Osteoblast (primary cell): ENCODE results near the gene RIBC2. TPM values are rescaled to one million over a fixed set of nuclear protein-coding genes. Genes with fewer than 3 reads are reported as not detected.

Experiments
- DNase-seq: peaks from one replicate; pipeline ENCODE4 v3.0.0; 2011; ENCODE audit warnings: low spot score, mixed read lengths; ENCODE audit not compliant: insufficient read length; ENCODE audit errors: missing footprints
- H2AFZ ChIP-seq: 2 replicates; pipeline ENCODE4 v1.6.0; 2011; ENCODE audit warnings: mild to moderate bottlenecking, low read length
- H3K27ac ChIP-seq: 2 replicates; pipeline ENCODE4 v1.5.1; 2011; ENCODE audit warnings: mild to moderate bottlenecking, low read depth, low read length, moderate library complexity
- H3K27me3 ChIP-seq: 2 replicates; pipeline ENCODE4 v1.6.0; 2012; ENCODE audit warnings: mild to moderate bottlenecking, control low read depth, inconsistent platforms, low read length, moderate library complexity; ENCODE audit not compliant: insufficient read depth
- H3K36me3 ChIP-seq: 2 replicates; pipeline ENCODE4 v1.5.1; 2011; ENCODE audit warnings: mild to moderate bottlenecking, low read length, control low read depth, moderate library complexity; ENCODE audit not compliant: insufficient read depth
- H3K4me1 ChIP-seq: 2 replicates; pipeline ENCODE4 v1.5.1; 2011; ENCODE audit warnings: mild to moderate bottlenecking, low read length, control low read depth, moderate library complexity; ENCODE audit not compliant: insufficient read depth
- H3K4me2 ChIP-seq: 2 replicates; pipeline ENCODE4 v1.6.0; 2011; ENCODE audit warnings: mild to moderate bottlenecking, low read length; ENCODE audit not compliant: insufficient read depth
- H3K4me3 ChIP-seq: fragments of 200-600 bp; sonication (generic); 3 replicates; pipeline ENCODE4 v1.5.1; 2012; ENCODE audit warnings: mild to moderate bottlenecking, low read length, inconsistent platforms; ENCODE audit not compliant: insufficient read depth
- H3K79me2 ChIP-seq: 2 replicates; pipeline ENCODE4 v1.6.0; 2012; ENCODE audit warnings: mild to moderate bottlenecking, low read length, control low read depth, inconsistent platforms; ENCODE audit not compliant: insufficient read depth
- H3K9me3 ChIP-seq: 2 replicates; pipeline ENCODE4 v1.5.1; 2011; ENCODE audit warnings: low read depth, low read length, control low read depth
- H4K20me1 ChIP-seq: 2 replicates; pipeline ENCODE4 v1.6.0; 2012; ENCODE audit warnings: mild to moderate bottlenecking, low read length, control low read depth; ENCODE audit not compliant: insufficient read depth
- total RNA-seq: library from RNA; depleted of rRNA; stranded (reverse); fragments of >200 nt; gene quantifications from 2 replicates; pipeline ENCODE4 v1.2.3, GENCODE V29; 2012
- TF ChIP-seq, protein P1 (sequence below): IDR thresholded peaks from 2 replicates; pipeline ENCODE4 v1.5.1; 2011; ENCODE audit warnings: mild to moderate bottlenecking, low read depth, low read length, moderate library complexity; ENCODE audit errors: extremely low read depth

RIBC2 gene
- total RNA-seq, 1 donor, result not detected

DNA sequence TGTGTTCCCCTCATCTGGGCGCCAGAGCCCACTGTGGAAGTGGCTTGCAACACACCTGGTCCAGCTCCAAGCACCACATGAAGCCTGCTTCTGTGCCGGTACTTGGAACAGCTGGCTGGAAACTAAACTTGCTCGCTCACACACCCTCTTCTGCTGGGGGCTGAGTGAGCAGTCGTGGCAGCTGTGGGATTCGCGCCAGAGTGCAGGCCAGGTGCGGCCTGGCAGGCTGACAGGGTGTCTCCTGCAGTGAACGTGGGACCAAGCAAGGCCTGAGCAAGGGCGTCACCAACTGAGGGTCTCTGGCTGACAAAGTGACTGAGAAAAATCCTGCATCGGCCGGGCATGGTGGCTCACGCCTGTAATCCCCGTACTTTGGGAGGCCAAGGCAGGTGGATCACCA lies 15.3 kb upstream of the RIBC2 start:
- Histone ChIP-seq H3K27me3 (peaks cover 23% of the 10 kb centered on the region), H4K20me1 (no peaks in the 10 kb centered on the region), H3K36me3 (no peaks in the 10 kb centered on the region), H3K4me2 (no peak overlapping the region), H3K27ac (no peak overlapping the region), H3K9me3 (no peaks in the 10 kb centered on the region), H3K4me1 (no peaks in the 10 kb centered on the region), H3K4me3 (no peak overlapping the region), H2AFZ (no peak overlapping the region), H3K79me2 (no peaks in the 10 kb centered on the region)
- no peak for DNase-seq
- TF ChIP-seq, protein P1, sequence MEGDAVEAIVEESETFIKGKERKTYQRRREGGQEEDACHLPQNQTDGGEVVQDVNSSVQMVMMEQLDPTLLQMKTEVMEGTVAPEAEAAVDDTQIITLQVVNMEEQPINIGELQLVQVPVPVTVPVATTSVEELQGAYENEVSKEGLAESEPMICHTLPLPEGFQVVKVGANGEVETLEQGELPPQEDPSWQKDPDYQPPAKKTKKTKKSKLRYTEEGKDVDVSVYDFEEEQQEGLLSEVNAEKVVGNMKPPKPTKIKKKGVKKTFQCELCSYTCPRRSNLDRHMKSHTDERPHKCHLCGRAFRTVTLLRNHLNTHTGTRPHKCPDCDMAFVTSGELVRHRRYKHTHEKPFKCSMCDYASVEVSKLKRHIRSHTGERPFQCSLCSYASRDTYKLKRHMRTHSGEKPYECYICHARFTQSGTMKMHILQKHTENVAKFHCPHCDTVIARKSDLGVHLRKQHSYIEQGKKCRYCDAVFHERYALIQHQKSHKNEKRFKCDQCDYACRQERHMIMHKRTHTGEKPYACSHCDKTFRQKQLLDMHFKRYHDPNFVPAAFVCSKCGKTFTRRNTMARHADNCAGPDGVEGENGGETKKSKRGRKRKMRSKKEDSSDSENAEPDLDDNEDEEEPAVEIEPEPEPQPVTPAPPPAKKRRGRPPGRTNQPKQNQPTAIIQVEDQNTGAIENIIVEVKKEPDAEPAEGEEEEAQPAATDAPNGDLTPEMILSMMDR, result no peak

DNA sequence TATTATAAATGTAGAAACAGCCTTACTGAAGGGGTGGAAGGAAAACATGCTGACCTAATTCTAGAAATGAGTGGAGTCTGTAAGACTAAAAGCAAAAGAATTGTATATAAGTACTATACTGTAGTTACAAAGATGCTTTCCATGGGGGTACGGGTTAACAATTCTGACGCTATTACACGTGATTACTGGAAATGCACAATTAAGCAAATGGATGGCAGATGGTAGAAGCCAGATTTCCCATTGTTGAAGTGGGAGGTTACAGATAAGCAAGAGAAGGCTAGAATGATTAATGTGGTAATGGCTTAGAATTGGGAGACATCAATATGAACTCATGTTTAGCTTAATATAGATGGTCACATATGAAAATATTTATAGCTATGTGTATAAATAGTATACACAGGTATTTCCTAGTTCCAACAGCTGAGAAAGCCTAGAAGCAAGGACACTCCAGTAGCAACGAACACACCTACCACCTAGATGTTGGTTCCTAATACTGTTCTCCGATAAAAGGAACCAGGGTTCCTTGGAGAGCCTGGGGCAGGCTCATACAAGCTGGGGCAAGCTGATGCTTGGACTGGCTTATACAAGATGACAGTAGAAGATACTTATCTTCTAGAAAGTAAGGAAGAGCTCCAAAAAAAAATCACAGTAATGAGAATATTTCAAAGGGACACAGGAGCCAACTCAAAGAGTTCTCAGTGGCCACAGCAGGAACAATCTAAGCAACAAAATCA lies 13.6 kb upstream of the RIBC2 start:
- TF ChIP-seq, protein P1, result no peak
- no peaks in the 10 kb centered on the region for H3K9me3 ChIP-seq
- no peak overlapping the region for H3K4me3 ChIP-seq
- H4K20me1 ChIP-seq, result no peaks in the 10 kb centered on the region
- H3K4me2 ChIP-seq, result no peak overlapping the region
- peaks cover 23% of the 10 kb centered on the region for H3K27me3 ChIP-seq
- H3K79me2 ChIP-seq, result no peaks in the 10 kb centered on the region
- no peak for DNase-seq
- H3K4me1 ChIP-seq, result no peaks in the 10 kb centered on the region
- H3K36me3 ChIP-seq, result no peaks in the 10 kb centered on the region
- no peak overlapping the region for H3K27ac ChIP-seq
- H2AFZ ChIP-seq, result no peak overlapping the region

DNA sequence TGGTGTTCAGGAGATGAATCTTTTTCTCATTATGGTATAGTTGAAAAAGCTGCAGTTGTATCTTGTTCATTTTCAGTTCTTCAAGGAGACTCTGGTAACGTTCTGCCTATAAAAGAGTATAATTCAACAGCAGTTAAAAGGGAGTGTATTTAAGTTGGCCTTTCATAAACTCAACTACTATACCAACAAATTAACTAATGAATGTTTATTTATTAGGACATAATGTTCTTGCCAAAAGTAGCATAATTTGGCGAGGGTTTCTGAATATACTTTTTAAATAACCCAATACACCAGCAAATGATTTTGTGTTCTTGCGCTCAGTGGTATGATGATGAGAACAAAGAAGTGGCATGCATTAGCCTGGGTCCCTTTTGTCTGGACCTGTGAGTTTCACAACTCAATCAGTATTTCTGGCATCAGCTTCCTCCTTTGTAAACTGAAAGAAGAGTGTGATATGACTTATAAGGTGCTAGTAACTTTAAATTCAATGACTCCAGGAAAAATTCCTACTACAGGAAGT lies 11.0 kb upstream of the RIBC2 start:
- no peaks in the 10 kb centered on the region for H3K79me2 ChIP-seq
- no peak overlapping the region for H2AFZ ChIP-seq
- no peak overlapping the region for H3K4me3 ChIP-seq
- no peaks in the 10 kb centered on the region for H3K4me1 ChIP-seq
- TF ChIP-seq, protein P1, result no peak
- H3K27ac ChIP-seq, result no peak overlapping the region
- no peaks in the 10 kb centered on the region for H3K9me3 ChIP-seq
- DNase-seq, result no peak
- no peak overlapping the region for H3K4me2 ChIP-seq
- H4K20me1 ChIP-seq, result no peaks in the 10 kb centered on the region
- H3K36me3 ChIP-seq, result no peaks in the 10 kb centered on the region
- peaks cover 18% of the 10 kb centered on the region for H3K27me3 ChIP-seq

DNA sequence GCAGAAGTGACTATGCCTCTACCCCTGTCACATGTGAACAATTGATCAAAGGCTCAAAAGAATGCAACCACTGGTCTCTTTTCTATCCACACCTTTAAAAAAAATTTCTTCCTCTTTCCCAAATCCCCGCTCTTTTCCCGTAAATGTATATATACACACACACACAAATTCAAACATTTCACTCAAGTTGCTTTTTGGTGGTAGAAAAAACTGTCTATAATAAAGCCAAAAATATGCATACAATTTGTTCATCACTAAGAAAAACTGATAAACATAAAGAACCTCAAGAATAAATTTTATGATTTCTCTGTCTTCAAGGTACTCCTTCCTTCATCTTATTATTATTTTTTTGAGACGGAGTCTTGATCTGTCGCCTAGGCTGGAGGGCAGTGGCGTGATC lies 5.7 kb upstream of the RIBC2 start:
- Histone ChIP-seq H3K4me3 (no peak overlapping the region), H3K79me2 (no peaks in the 10 kb centered on the region), H2AFZ (no peak overlapping the region), H3K4me2 (no peak overlapping the region), H3K36me3 (no peaks in the 10 kb centered on the region), H3K27ac (no peak overlapping the region), H3K27me3 (peaks cover 3% of the 10 kb centered on the region), H3K9me3 (no peaks in the 10 kb centered on the region), H4K20me1 (no peaks in the 10 kb centered on the region), H3K4me1 (no peaks in the 10 kb centered on the region)
- TF ChIP-seq, protein P1, result no peak
- no peak for DNase-seq
